Measurements from ENCODE around the gene PAMR1. TPM values are rescaled to one million over a fixed set of nuclear protein-coding genes. Genes with fewer than 3 reads are reported as not detected.

The PAMR1 gene
- total RNA-seq, 4 donors from 2014 or later = 12.7 to 20.8 (median 17.8) TPM

DNA sequence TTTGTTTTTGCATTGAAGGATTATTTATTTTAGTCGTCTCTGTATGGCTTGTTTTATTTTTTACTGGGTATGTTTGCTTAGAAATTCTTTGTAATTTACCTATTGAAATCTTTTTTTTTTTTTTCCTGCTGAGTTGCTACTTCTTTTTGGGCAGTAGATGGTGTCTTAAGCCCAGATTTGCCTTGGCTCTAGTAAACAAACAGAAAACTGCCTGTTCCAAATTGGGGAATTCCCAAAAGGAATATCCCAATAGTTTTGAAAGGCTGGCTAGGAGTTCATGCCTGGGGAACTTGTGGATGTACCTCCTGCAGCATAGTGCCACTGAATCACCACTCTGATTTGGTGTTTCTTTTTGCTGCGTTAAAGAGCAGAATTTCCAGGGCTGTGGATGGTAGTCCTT is 17.7 kb downstream of the PAMR1 start:
- intact Hi-C loops (cut with DNase I; ENCODE audit: low total_unique reads) = no loop called here
- H3K4me3 ChIP-seq (ENCODE audit: low read depth, poor library complexity, severe bottlenecking) = no peak overlapping the region
- no peak for DNase-seq (ENCODE audit: low spot score in 2 of 2)
- TF ChIP-seq, protein P1, sequence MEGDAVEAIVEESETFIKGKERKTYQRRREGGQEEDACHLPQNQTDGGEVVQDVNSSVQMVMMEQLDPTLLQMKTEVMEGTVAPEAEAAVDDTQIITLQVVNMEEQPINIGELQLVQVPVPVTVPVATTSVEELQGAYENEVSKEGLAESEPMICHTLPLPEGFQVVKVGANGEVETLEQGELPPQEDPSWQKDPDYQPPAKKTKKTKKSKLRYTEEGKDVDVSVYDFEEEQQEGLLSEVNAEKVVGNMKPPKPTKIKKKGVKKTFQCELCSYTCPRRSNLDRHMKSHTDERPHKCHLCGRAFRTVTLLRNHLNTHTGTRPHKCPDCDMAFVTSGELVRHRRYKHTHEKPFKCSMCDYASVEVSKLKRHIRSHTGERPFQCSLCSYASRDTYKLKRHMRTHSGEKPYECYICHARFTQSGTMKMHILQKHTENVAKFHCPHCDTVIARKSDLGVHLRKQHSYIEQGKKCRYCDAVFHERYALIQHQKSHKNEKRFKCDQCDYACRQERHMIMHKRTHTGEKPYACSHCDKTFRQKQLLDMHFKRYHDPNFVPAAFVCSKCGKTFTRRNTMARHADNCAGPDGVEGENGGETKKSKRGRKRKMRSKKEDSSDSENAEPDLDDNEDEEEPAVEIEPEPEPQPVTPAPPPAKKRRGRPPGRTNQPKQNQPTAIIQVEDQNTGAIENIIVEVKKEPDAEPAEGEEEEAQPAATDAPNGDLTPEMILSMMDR (IDR thresholded peaks at IDR 0.05) = no peak
- TF ChIP-seq POLR2A (IDR thresholded peaks at IDR 0.05) = no peak
- 84 to 91% methylated on average over 2 of the region's 2 CpGs for WGBS, 2 donors

DNA sequence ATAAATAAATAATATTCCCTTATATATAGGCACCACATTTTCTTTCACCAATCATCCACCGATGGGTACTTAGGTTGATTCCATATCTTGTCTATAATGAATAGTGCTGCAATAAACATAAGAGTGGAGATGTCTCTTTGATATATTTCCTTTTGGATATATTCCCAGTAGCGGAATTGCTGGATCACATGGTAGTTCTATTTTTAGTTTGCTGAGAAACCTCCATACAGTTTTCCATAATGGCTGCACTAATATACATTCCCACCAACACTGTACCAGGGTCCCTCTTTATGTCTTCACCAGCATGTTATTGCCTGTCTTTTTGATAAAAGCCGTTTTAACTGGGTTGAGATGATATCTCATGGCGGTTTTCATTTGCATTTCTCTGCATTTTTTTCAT is 23.6 kb downstream of the PAMR1 start:
- WGBS, 2 donors = 53 to 57% methylated on average over 4 of the region's 4 CpGs
- TF ChIP-seq POLR2A (IDR thresholded peaks at IDR 0.05) = no peak
- TF ChIP-seq, protein P1 (IDR thresholded peaks at IDR 0.05) = no peak
- intact Hi-C loops (cut with DNase I; ENCODE audit: low total_unique reads) = no loop called here
- no peak for DNase-seq (ENCODE audit: low spot score in 2 of 2)
- H3K4me3 ChIP-seq (ENCODE audit: low read depth, poor library complexity, severe bottlenecking) = no peak overlapping the region

DNA sequence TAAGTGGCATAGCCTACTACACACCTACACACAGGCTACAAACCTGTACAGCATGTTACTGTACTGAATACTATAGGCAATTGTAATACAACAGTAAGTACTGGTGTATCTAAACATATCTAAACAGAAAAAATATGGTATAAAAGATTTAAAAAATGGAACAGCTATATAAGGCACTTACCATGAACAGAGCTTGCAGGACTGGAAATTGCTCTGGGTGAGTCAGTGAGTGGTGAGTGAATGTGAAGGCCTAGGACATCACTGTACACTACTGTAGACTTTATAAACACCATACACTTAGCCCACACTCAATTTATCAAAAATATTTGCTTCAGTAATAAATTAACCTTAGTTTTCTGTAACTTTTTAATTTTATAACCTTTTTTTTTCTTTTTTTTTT is 24.7 kb downstream of the PAMR1 start:
- intact Hi-C loops (cut with DNase I; ENCODE audit: low total_unique reads) = no loop called here
- TF ChIP-seq, protein P1 (IDR thresholded peaks at IDR 0.05) = no peak
- TF ChIP-seq POLR2A (IDR thresholded peaks at IDR 0.05) = no peak
- DNase-seq (ENCODE audit: low spot score in 2 of 2) = no peak
- H3K4me3 ChIP-seq (ENCODE audit: low read depth, poor library complexity, severe bottlenecking) = no peak overlapping the region

DNA sequence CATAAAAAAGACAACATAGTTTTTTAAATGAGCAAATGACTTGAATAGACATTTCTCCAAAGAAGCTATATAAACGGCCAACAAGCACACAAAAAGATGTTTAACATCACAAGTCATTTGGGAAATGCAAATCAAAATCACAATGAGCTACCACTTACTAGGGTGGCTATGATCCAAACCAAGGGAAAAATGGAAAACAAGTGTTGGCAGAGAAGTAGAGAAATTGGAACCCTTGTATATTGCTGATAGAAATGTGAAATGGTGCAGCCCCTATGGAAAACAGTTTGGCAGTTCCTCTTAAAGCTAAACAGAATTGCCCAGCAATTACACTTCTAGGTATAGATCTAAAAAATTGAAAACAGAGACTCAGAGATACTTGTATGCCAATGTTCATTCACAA is 29.0 kb downstream of the PAMR1 start:
- H3K4me3 ChIP-seq (ENCODE audit: low read depth, poor library complexity, severe bottlenecking) = no peak overlapping the region
- TF ChIP-seq, protein P1 (IDR thresholded peaks at IDR 0.05) = no peak
- no peak for TF ChIP-seq POLR2A (IDR thresholded peaks at IDR 0.05)
- no peak for DNase-seq (ENCODE audit: low spot score in 2 of 2)
- intact Hi-C loops (cut with DNase I; ENCODE audit: low total_unique reads) = no loop called here
- 32 to 35% methylated on average over 1 of the region's 1 CpG for WGBS, 2 donors

DNA sequence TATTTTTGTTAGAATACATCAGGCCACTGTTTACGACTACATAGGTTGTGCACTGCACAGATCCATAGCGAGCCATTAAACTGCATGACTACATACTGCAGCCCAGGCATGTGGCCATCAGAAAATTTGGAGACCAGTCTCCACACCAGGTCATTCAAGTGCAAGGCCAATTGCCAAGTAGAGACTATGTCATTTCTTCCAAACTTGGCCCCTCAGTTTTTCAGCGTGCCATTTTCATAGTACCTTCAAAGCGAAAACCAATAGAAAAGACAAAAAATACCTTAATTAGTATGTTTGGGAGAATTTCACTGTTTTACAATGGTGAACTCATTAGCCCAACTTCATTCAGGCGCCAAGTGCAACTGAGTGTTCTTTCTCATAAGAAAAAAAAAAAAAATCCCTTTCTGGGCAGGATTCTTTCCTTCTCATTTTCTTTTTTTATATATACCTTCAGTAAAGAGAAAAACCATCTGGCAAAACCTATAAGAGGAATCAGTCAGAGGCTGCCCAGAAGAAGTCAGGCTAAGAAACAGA is 30.4 kb downstream of the PAMR1 start:
- TF ChIP-seq, protein P1 (IDR thresholded peaks at IDR 0.05) = no peak
- TF ChIP-seq POLR2A (IDR thresholded peaks at IDR 0.05) = no peak
- H3K4me3 ChIP-seq (ENCODE audit: low read depth, poor library complexity, severe bottlenecking) = no peak overlapping the region
- no peak for DNase-seq (ENCODE audit: low spot score in 2 of 2)
- intact Hi-C loops (cut with DNase I; ENCODE audit: low total_unique reads) = no loop called here
- WGBS, 2 donors = 95 to 99% methylated on average over 5 of the region's 5 CpGs

DNA sequence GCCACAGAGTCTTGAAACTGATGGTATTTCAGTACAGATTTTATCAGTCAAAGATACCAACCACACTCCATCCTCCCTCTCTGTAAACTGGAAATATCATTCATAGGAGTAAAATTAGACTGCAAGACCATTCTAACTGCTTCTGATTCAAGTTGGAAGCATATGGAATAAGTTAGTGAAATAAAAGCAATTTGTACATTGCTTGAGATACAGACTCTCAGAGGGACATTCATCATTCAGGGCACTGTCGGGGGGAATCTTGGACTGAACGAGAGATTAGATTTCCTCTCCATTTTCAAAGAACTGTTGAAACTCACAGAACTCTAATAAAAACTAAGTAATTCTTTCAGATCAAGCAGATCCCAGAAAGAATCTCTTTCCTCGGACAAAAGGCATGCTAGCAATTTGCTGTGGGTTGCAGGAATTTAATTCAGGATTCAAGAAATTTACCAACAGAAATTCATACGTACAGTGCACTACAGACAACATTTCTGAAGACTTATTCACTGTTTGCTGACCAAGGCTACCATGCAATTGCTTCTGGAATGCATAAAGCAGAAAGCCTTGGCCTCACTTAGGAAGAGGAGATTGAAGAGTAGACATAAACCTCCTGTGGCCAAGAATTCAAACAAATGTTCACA is 34.1 kb downstream of the PAMR1 start:
- no peak for DNase-seq (ENCODE audit: low spot score in 2 of 2)
- H3K4me3 ChIP-seq (ENCODE audit: low read depth, poor library complexity, severe bottlenecking) = no peak overlapping the region
- 61 to 75% methylated on average over 4 of the region's 4 CpGs for WGBS, 2 donors
- TF ChIP-seq POLR2A (IDR thresholded peaks at IDR 0.05) = no peak
- TF ChIP-seq, protein P1 (IDR thresholded peaks at IDR 0.05) = no peak
- intact Hi-C loops (cut with DNase I; ENCODE audit: low total_unique reads) = no loop called here

All from lower leg skin (tissue), 4 donors.